KOPT-K1 (cell line): ENCODE measurements around the gene RIPOR2.
"Not testable (repeated sequence)": the region's sequence is repeated elsewhere in the genome, so short reads cannot be mapped to it uniquely, and the experiment has no call there.

Experiments
- H3K27ac ChIP-seq: fragments of 200-600 bp; sonication (generic); 2 replicates; pipeline ENCODE4 v1.5.1; 2016; ENCODE audit warnings: antibody characterized with exemption, mild to moderate bottlenecking, low read depth, low read length; ENCODE audit not compliant: poor library complexity, severe bottlenecking
- H3K36me3 ChIP-seq: fragments of 200-600 bp; sonication (generic); 2 replicates; pipeline ENCODE4 v1.5.1; 2017; ENCODE audit warnings: antibody characterized with exemption, mild to moderate bottlenecking, low read length, moderate library complexity; ENCODE audit not compliant: insufficient read depth
- H3K9me3 ChIP-seq: fragments of 200-600 bp; sonication (generic); 2 replicates; pipeline ENCODE4 v1.5.1; 2017; ENCODE audit warnings: antibody characterized with exemption, low read length, mild to moderate bottlenecking; ENCODE audit not compliant: insufficient read depth, poor library complexity, severe bottlenecking

RIPOR2 gene

GRCh38 chr6:24893342-24893850 lies 42.4 kb downstream of the RIPOR2 start:
- H3K27ac ChIP-seq: no peak overlapping the region
- no peaks in the 10 kb centered on the region for H3K9me3 ChIP-seq
- no peaks in the 10 kb centered on the region for H3K36me3 ChIP-seq

- H3K36me3 ChIP-seq: no peaks in the 10 kb centered on the region
- no peaks in the 10 kb centered on the region for H3K9me3 ChIP-seq
- H3K27ac ChIP-seq: no peak overlapping the region
These were observed 44.8 kb downstream of the RIPOR2 start for GRCh38 chr6:24891004-24891403.

DNA sequence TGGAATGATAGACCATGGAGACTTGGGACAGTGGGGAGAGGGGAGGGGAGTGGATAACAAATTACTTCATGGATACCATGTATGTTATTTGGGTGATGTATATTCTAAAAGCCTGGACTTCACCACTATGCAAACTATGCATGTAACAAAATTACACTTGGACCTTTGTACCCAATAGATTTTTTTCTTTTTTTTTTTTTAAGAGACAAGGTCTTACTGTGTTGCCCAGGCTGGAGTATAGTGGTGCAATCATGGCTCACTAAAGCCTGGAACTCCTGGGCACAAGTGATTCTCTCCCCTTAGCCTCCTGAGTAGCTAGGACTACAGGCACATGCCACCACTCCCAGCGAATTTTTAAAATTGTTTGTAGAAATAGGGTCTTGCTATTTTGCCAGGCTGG lies 45.3 kb downstream of the RIPOR2 start:
- Histone ChIP-seq H3K36me3 (no peaks in the 10 kb centered on the region), H3K9me3 (no peaks in the 10 kb centered on the region), H3K27ac (no peak overlapping the region)

- Histone ChIP-seq H3K9me3 (no peaks in the 10 kb centered on the region), H3K36me3 (no peaks in the 10 kb centered on the region), H3K27ac (no peak overlapping the region)
These were observed 46.9 kb downstream of the RIPOR2 start for GRCh38 chr6:24888715-24889370.

DNA sequence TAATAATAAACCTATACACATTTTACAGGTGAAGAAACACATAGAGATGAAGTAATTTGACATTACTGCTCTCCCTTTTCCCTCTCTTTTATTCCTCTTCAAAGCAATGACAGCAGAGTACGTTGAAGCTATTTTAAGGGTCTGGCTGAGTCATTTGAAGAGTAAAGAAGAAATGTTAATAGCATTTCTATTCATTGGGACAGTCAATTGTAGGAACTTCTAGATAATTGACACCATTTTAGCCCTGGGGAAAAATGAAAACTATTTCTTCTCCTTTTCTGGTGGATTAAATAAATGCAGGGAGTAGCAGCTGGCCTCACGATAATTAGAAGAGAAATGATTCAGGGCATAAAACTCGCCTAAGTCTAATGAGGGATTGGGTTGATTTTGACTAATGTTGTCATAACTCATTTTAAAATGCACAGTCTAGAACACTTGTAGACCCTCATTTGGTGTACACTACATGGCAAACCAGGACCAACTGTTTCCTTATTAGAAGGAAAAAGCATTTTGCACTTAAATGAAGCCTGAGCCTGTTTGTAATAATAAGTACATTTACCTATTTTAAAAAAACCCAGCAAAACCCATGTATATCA lies 48.1 kb downstream of the RIPOR2 start:
- H3K27ac ChIP-seq: no peak overlapping the region
- H3K36me3 ChIP-seq: no peaks in the 10 kb centered on the region

GRCh38 chr6:24883618-24884017 lies 52.1 kb downstream of the RIPOR2 start:
- Histone ChIP-seq H3K27ac (no peak overlapping the region), H3K9me3 (no peaks in the 10 kb centered on the region), H3K36me3 (no peaks in the 10 kb centered on the region)

More for the DNA sequence above, 48.1 kb downstream of the RIPOR2 start:
- H3K9me3 ChIP-seq: no peaks in the 10 kb centered on the region

DNA sequence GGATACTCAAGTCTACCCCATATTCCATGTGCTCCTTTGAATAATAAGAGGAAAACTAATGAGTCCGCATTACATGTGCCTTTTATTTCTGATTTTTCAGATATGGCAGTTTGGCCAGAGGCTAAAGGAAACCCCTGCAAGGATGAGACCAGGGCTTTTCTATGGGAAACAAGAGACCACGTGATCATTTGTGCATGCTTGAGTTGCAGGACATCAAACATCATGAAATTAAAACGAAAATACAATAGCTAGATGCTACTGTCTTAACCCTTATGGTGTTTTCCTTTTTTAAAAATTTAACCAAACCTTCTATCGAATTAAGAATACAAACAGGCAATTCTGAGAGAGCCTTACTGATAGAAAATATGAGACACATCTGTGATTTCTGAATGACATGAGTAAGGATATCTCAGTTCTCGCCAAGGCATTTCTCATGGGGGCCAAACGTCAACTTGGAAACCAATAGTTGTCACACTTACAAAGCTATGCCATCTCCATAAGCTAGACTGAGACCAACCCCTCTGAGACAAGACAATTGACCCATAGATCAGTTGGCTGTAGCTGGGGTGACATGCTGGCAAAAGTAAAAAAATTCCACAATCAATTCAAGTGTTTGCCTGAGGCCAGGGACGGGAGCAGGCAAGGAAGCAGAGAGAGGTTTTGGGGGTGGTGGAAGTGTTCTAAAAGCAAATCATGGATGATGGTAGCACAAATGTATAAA lies 52.8 kb downstream of the RIPOR2 start:
- peaks cover 3% of the 10 kb centered on the region for H3K9me3 ChIP-seq
- no peak overlapping the region for H3K27ac ChIP-seq
- no peaks in the 10 kb centered on the region for H3K36me3 ChIP-seq

DNA sequence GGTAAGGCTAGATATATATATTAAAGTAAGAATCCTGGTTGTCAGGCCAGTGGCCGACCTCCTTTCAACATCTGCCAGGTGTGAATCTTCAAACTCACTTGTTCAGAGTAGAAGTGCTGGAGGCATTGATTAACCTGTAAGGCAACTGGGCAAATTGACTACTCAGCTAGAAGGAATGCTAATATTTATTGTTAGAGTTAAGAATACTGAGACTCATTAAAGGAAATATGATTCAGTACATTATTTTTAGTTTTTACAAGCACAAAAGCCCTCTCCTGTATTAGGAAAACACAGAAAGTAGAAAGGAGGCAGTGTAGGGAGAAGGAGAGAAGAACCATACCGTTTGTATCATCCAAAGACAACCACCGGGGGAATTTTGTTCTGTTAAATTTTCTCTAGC lies 53.5 kb downstream of the RIPOR2 start:
- no peak overlapping the region for H3K27ac ChIP-seq
- peaks cover 10% of the 10 kb centered on the region for H3K9me3 ChIP-seq

GRCh38 chr6:24881376-24881775 lies 54.4 kb downstream of the RIPOR2 start:
- peaks cover 10% of the 10 kb centered on the region; the same call in 1 of the 2 replicates for H3K36me3 ChIP-seq
- H3K27ac ChIP-seq: no peak overlapping the region
- H3K9me3 ChIP-seq: peaks cover 19% of the 10 kb centered on the region

More for the DNA sequence above, 53.5 kb downstream of the RIPOR2 start:
- peaks cover 1% of the 10 kb centered on the region; the same call in 1 of the 2 replicates for H3K36me3 ChIP-seq

DNA sequence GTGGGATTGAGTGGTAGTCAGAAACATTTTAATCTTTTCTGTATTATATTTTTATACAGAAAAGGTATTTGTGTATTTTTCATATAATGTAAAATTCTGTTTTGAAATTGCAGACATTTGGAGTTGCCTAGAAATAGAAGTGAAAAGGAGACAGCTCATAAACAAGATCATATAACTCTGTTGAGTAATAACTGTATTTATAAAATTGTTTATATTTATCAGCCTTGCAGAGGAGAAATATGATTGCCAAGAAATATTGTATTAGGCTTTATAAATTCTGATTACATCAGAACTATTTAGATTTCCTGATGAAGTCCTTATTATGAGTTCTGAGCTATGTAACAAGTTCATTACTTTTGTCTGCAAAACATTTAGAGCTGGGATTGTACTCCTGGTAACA lies 55.3 kb downstream of the RIPOR2 start:
- no peak overlapping the region for H3K27ac ChIP-seq
- H3K9me3 ChIP-seq: peaks cover 19% of the 10 kb centered on the region
- H3K36me3 ChIP-seq: peaks cover 17% of the 10 kb centered on the region

DNA sequence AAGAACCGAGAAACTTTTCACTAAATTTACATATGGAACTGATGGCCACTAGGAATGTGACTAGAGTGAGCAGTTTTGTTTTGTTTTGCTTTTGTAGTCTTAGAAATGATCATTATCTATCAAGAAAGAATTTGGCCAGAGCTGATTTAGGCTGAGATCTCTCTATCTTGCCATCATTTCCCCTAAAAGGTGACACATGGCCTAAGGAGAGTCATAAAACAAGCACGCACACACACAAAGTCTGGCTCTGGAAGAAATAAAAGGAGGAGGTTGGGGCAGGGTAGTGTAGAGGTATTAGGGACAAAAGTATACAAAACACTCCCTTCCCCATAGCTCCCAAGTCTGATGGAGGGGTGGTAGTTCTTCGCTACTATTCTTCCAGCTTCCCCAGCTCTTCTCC lies 56.4 kb downstream of the RIPOR2 start:
- H3K36me3 ChIP-seq: peaks cover 28% of the 10 kb centered on the region
- H3K27ac ChIP-seq: no peak overlapping the region

GRCh38 chr6:24877747-24878146 lies 58.0 kb downstream of the RIPOR2 start:
- H3K36me3 ChIP-seq: peaks cover 44% of the 10 kb centered on the region

More for the DNA sequence above, 56.4 kb downstream of the RIPOR2 start:
- H3K9me3 ChIP-seq: peaks cover 19% of the 10 kb centered on the region

GRCh38 chr6:24876499-24877465 lies 59.0 kb downstream of the RIPOR2 start:
- Histone ChIP-seq H3K9me3 (peaks cover 19% of the 10 kb centered on the region), H3K36me3 (peaks cover 53% of the 10 kb centered on the region), H3K27ac (no peak overlapping the region)

More at GRCh38 chr6:24877747-24878146, 58.0 kb downstream of the RIPOR2 start:
- H3K27ac ChIP-seq: not testable (repeated sequence)
- peaks cover 19% of the 10 kb centered on the region for H3K9me3 ChIP-seq

GRCh38 chr6:24875534-24875901 lies 60.2 kb downstream of the RIPOR2 start:
- Histone ChIP-seq H3K36me3 (peaks cover 65% of the 10 kb centered on the region), H3K27ac (no peak overlapping the region), H3K9me3 (peaks cover 19% of the 10 kb centered on the region)
